ENCODE data around the gene CFAP92. TPM values are rescaled to one million over a fixed set of nuclear protein-coding genes. Genes with fewer than 3 reads are reported as not detected.

Gene CFAP92
- total RNA-seq, 3 donors from 2014 or later: 0.66 to 1.4 (median 1.3) TPM

GRCh38 chr3:128923576-128923975 is 70.3 kb downstream of the CFAP92 start:
- H3K4me1 ChIP-seq: no peaks in the 10 kb centered on the region
- no peak for TF ChIP-seq CTCF (IDR thresholded peaks at IDR 0.05)
- intact Hi-C loops (cut with DNase I; ENCODE audit: low total_unique reads): no loop called here
- H3K9me3 ChIP-seq: peaks cover 9 to 18% of the 10 kb centered on the region in 2 donors
- no peaks in the 10 kb centered on the region for H3K36me3 ChIP-seq
- DNase-seq (ENCODE audit: low spot score in 2 of 2): no peak
- no peaks in the 10 kb centered on the region for H3K27me3 ChIP-seq
- no peak overlapping the region for H3K27ac ChIP-seq
- no peak overlapping the region for H3K4me3 ChIP-seq

GRCh38 chr3:128922804-128923459 is 70.9 kb downstream of the CFAP92 start:
- H3K4me1 ChIP-seq: no peaks in the 10 kb centered on the region
- H3K4me3 ChIP-seq: no peak overlapping the region
- intact Hi-C loops (cut with DNase I; ENCODE audit: low total_unique reads): no loop called here
- TF ChIP-seq POLR2A (IDR thresholded peaks at IDR 0.05) (no peak), CTCF (IDR thresholded peaks at IDR 0.05) (no peak), POLR2AphosphoS5 (IDR thresholded peaks at IDR 0.05) (no peak)
- no peak for DNase-seq (ENCODE audit: low spot score in 2 of 2)
- no peaks in the 10 kb centered on the region for H3K27me3 ChIP-seq
- peaks cover 9 to 18% of the 10 kb centered on the region in 2 donors for H3K9me3 ChIP-seq
- no peak overlapping the region for H3K27ac ChIP-seq
- no peaks in the 10 kb centered on the region for H3K36me3 ChIP-seq

- no peak for TF ChIP-seq POLR2AphosphoS5 (IDR thresholded peaks at IDR 0.05)
- TF ChIP-seq POLR2A (IDR thresholded peaks at IDR 0.05): no peak
- TF ChIP-seq CTCF (IDR thresholded peaks at IDR 0.05): no peak
- Histone ChIP-seq H3K4me1 (no peaks in the 10 kb centered on the region), H3K9me3 (peaks cover 9 to 14% of the 10 kb centered on the region in 2 donors), H3K36me3 (no peaks in the 10 kb centered on the region), H3K27me3 (no peaks in the 10 kb centered on the region), H3K27ac (no peak overlapping the region), H3K4me3 (no peak overlapping the region)
- intact Hi-C loops (cut with DNase I; ENCODE audit: low total_unique reads): no loop called here
- DNase-seq (ENCODE audit: low spot score in 2 of 2): no peak
These were observed 73.9 kb downstream of the CFAP92 start for GRCh38 chr3:128919988-128920387.

- peaks cover 9% of the 10 kb centered on the region in 2 donors for H3K9me3 ChIP-seq
- H3K4me3 ChIP-seq: no peak overlapping the region
- no peak for DNase-seq (ENCODE audit: low spot score in 2 of 2)
- H3K27ac ChIP-seq: no peak overlapping the region
- TF ChIP-seq CTCF (IDR thresholded peaks at IDR 0.05) (no peak), POLR2AphosphoS5 (IDR thresholded peaks at IDR 0.05) (no peak), POLR2A (IDR thresholded peaks at IDR 0.05) (no peak)
- H3K4me1 ChIP-seq: no peaks in the 10 kb centered on the region
- peaks cover 4% of the 10 kb centered on the region for H3K36me3 ChIP-seq
- no peaks in the 10 kb centered on the region for H3K27me3 ChIP-seq
- intact Hi-C loops (cut with DNase I; ENCODE audit: low total_unique reads): no loop called here
These were observed 76.6 kb downstream of the CFAP92 start for GRCh38 chr3:128917291-128917690.

GRCh38 chr3:128914966-128915645 is 78.8 kb downstream of the CFAP92 start:
- no peak for DNase-seq (ENCODE audit: low spot score in 2 of 2)
- no peaks in the 10 kb centered on the region for H3K27me3 ChIP-seq
- H3K4me3 ChIP-seq: no peak overlapping the region
- H3K27ac ChIP-seq: no peak overlapping the region
- peaks cover 9% of the 10 kb centered on the region for H3K36me3 ChIP-seq
- intact Hi-C loops (cut with DNase I; ENCODE audit: low total_unique reads): no loop called here
- H3K4me1 ChIP-seq: no peaks in the 10 kb centered on the region
- TF ChIP-seq CTCF (IDR thresholded peaks at IDR 0.05): no peak
- no peaks in the 10 kb centered on the region for H3K9me3 ChIP-seq

Data from breast epithelium (tissue), 4 donors.